GM12872 (cell line): ENCODE results near the gene ITSN1.

Experiments used
- CTCF ChIP-seq: IDR thresholded peaks from 3 replicates; pipeline ENCODE4 v1.5.1; 2011; ENCODE audit warnings: low read depth, mild to moderate bottlenecking, low read length, moderate library complexity; ENCODE audit not compliant: insufficient read depth

ITSN1 gene

GRCh38 chr21:33902349-33902748 lies 260.0 kb downstream of the ITSN1 start:
- no peak for TF ChIP-seq CTCF

- no peak for TF ChIP-seq CTCF
These were observed 261.7 kb downstream of the ITSN1 start for GRCh38 chr21:33904041-33904440.

GRCh38 chr21:33908760-33909159 lies 266.5 kb downstream of the ITSN1 start:
- no peak for TF ChIP-seq CTCF

GRCh38 chr21:33909756-33910155 lies 267.5 kb downstream of the ITSN1 start:
- TF ChIP-seq CTCF: no peak

DNA sequence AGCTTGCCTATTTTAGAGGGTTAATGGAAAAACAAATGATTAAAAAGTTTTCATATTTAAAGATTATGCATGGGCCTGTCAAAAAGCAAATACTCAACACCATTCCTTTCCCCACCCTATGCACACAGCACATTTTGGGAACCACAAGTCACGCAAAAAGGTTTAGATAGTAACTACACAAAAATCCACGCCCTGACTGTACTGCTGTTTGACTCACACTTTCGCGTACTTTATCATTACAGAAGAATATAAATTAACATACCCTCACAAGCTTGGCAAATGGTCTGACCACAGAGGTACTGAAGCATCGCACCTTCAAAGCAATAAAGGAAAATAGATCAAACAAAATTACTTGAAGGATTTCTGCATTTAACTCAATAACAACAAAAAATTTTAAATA lies 271.9 kb downstream of the ITSN1 start:
- no peak for TF ChIP-seq CTCF

GRCh38 chr21:33915368-33916199 lies 273.3 kb downstream of the ITSN1 start, which contains the start of gene ATP5PO:
Gene ATP5PO, minus strand, starts transcription at chr21:33915804. Its CDS starts 41 bp downstream, at chr21:33915763.
- TF ChIP-seq CTCF: no peak

GRCh38 chr21:33916200-33916567 lies 273.9 kb downstream of the ITSN1 start:
- no peak for TF ChIP-seq CTCF

- TF ChIP-seq CTCF: no peak
These were observed 275.1 kb downstream of the ITSN1 start for GRCh38 chr21:33917421-33917820.
